Activated naive CD8-positive, alpha-beta T cell treated with anti-CD3 and anti-CD28 coated beads, Interleukin-2, amount 10 ng/mL, durations not matched to agents 7 days and 5 days (primary cell): Measurements from ENCODE around the gene TAAR1. TPM values are rescaled to one million over a fixed set of nuclear protein-coding genes. Genes with fewer than 3 reads are reported as not detected.
"Not testable (repeated sequence)": the region's sequence is repeated elsewhere in the genome, so short reads cannot be mapped to it uniquely, and the experiment has no call there.

ENCODE experiments used
- ATAC-seq: fragments of 150-1000 bp; cut with Tn5 transposase; one replicate; pipeline ENCODE4 v1.10.0; 2021; ENCODE audit warnings: low read depth, moderate library complexity
- POLR2A ChIA-PET: fragments of 350-600 bp; sonication (Branson Sonifier 250); formaldehyde crosslinking; loops from one replicate; lab custom pipeline; 2021; ENCODE audit warnings: antibody characterized with exemption; lab: Charles Lee
- DNase-seq: peaks from one replicate; pipeline ENCODE4 v3.0.0; 2021
- H3K27ac Mint-ChIP-seq: one replicate; pipeline ENCODE4 v1.8.0; 2022; ENCODE audit warnings: mild to moderate bottlenecking, mixed read lengths
- H3K27me3 Mint-ChIP-seq: one replicate; pipeline ENCODE4 v1.8.0; 2022; ENCODE audit warnings: mild to moderate bottlenecking, moderate library complexity, mixed read lengths
- H3K36me3 Mint-ChIP-seq: one replicate; pipeline ENCODE4 v1.8.0; 2021; ENCODE audit warnings: mild to moderate bottlenecking, mixed read lengths
- H3K4me1 Mint-ChIP-seq: one replicate; pipeline ENCODE4 v1.8.0; 2021; ENCODE audit warnings: mixed read lengths
- H3K4me3 Mint-ChIP-seq: one replicate; pipeline ENCODE4 v1.8.0; 2022; ENCODE audit warnings: mild to moderate bottlenecking, moderate library complexity, mixed read lengths
- H3K9me3 Mint-ChIP-seq: one replicate; pipeline ENCODE4 v1.8.0; 2021; ENCODE audit warnings: mixed read lengths
- total RNA-seq, 2 experiments: library from RNA; stranded (reverse); gene quantifications; one replicate each; pipeline ENCODE4 v1.2.3, GENCODE V29; 2021

The TAAR1 gene
- total RNA-seq, 2 experiments from 2014 or later = not detected

DNA sequence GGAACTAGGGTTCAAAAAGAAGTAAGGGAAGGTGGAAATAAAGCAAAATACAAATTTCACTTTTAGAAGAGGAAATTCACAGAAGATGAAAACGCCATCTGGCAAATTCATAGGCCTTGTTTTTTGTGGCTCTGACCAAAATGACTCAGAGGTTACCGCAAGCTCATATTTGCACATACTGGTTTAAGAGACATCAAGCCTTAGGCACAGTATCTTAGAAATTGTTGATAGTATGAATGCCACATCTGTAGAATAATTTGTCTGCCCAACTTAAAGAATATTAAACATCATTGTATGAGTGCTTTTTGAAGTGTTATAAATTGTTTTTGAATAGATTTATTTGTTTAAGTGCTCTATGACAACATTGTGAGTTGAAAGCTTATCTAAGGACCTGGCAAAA is 10.6 kb downstream of the TAAR1 start:
- H3K27ac Mint-ChIP-seq = no peak overlapping the region
- no peak for DNase-seq
- H3K36me3 Mint-ChIP-seq = no peaks in the 10 kb centered on the region
- peaks cover 6% of the 10 kb centered on the region for H3K4me1 Mint-ChIP-seq
- H3K4me3 Mint-ChIP-seq = peak overlapping the region; percentile 18
- ATAC-seq = peak; percentile 63
- POLR2A ChIA-PET = no interaction called here
- H3K9me3 Mint-ChIP-seq = no peaks in the 10 kb centered on the region
- H3K27me3 Mint-ChIP-seq = peaks cover 14% of the 10 kb centered on the region

GRCh38 chr6:132643547-132643946 is 15.4 kb downstream of the TAAR1 start:
- Mint-ChIP-seq H3K36me3 (no peaks in the 10 kb centered on the region), H3K9me3 (no peaks in the 10 kb centered on the region), H3K4me3 (no peak overlapping the region), H3K4me1 (peaks cover 11% of the 10 kb centered on the region), H3K27ac (no peak overlapping the region), H3K27me3 (peaks cover 30% of the 10 kb centered on the region)
- ATAC-seq (no peak), DNase-seq (no peak)
- POLR2A ChIA-PET = no interaction called here

- ATAC-seq, POLR2A ChIA-PET, H3K4me1 Mint-ChIP-seq, H3K36me3 Mint-ChIP-seq, H3K4me3 Mint-ChIP-seq, DNase-seq, H3K27ac Mint-ChIP-seq, H3K9me3 Mint-ChIP-seq: not testable (repeated sequence)
- H3K27me3 Mint-ChIP-seq = peaks cover 24% of the 10 kb centered on the region
Observed at GRCh38 chr6:132637135-132637534, 21.8 kb downstream of the TAAR1 start.

DNA sequence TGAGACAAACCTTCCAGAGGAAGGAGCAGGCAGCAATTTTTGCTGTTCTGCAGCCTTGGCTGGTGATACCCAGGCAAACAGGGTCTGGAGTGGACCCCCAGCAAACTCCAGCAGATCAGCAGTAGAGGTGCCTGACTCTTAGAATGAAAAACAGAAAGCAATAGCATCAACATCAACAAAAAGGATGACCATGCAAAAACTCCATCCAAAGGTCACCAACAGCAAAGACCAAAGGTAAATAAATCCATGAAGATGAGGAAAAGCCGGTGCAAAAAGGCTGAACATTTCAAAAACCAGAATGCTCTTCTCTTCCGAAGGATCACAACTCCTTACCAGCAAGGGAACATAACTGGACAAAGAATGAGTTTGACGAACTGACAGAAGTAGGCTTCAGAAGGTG is 23.1 kb downstream of the TAAR1 start:
- POLR2A ChIA-PET, H3K36me3 Mint-ChIP-seq, H3K9me3 Mint-ChIP-seq, H3K4me3 Mint-ChIP-seq, H3K27ac Mint-ChIP-seq, ATAC-seq, DNase-seq, H3K4me1 Mint-ChIP-seq: not testable (repeated sequence)
- H3K27me3 Mint-ChIP-seq = peaks cover 25% of the 10 kb centered on the region

- DNase-seq, POLR2A ChIA-PET: not testable (repeated sequence)
Observed at GRCh38 chr6:132635288-132635687, 23.7 kb downstream of the TAAR1 start.

DNA sequence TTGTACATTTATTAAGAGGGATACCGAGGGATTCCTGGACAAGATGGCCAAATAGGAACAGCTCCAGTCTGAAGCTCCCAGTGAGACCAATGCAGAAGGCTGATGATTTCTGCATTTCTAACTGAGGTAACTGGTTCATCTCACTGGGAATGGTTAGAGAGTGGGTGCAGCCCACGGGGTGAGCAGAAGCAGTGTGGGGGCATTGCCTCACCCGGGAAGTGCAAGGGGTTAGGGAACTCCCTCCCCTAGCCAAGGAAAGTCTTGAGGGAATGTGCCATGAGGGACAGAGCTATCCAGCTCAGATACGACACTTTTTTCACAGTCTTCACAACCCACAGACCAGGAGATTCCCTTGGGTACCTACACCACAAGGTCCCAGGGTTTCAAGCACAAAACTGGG is 24.2 kb downstream of the TAAR1 start:
- Mint-ChIP-seq H3K27ac (no peak overlapping the region), H3K9me3 (no peaks in the 10 kb centered on the region), H3K36me3 (no peaks in the 10 kb centered on the region), H3K4me3 (no peak overlapping the region), H3K4me1 (peaks cover 5% of the 10 kb centered on the region), H3K27me3 (peaks cover 26% of the 10 kb centered on the region)
- DNase-seq (no peak), ATAC-seq (no peak)
- POLR2A ChIA-PET = no interaction called here

More at GRCh38 chr6:132635288-132635687, 23.7 kb downstream of the TAAR1 start:
- ATAC-seq, H3K4me3 Mint-ChIP-seq, H3K4me1 Mint-ChIP-seq, H3K27ac Mint-ChIP-seq, H3K36me3 Mint-ChIP-seq, H3K9me3 Mint-ChIP-seq: not testable (repeated sequence)
- H3K27me3 Mint-ChIP-seq = peaks cover 29% of the 10 kb centered on the region

DNA sequence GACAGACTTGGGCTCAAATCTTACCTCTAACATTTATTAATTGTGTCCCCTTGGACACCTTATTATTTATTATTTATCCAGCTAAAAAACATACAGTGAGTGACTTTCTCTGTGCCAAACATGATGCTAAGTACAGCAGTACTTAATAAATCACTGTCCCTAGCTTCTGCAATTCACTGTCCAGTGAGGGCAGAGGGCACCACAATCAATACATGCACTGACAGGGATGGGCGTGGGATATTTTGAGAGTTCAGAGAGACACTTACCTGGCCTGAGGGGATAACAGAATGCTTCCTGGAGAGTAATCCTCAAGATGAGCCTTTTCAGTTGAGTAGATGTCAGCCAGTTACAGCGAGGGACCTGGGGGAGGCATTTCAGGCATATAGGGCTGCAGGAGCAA is 25.6 kb downstream of the TAAR1 start:
- H3K4me1 Mint-ChIP-seq = no peaks in the 10 kb centered on the region
- H3K4me3 Mint-ChIP-seq = no peak overlapping the region
- no peaks in the 10 kb centered on the region for H3K9me3 Mint-ChIP-seq
- DNase-seq = no peak
- ATAC-seq = no peak
- peaks cover 26% of the 10 kb centered on the region for H3K27me3 Mint-ChIP-seq
- H3K36me3 Mint-ChIP-seq = no peaks in the 10 kb centered on the region
- POLR2A ChIA-PET = no interaction called here
- no peak overlapping the region for H3K27ac Mint-ChIP-seq

DNA sequence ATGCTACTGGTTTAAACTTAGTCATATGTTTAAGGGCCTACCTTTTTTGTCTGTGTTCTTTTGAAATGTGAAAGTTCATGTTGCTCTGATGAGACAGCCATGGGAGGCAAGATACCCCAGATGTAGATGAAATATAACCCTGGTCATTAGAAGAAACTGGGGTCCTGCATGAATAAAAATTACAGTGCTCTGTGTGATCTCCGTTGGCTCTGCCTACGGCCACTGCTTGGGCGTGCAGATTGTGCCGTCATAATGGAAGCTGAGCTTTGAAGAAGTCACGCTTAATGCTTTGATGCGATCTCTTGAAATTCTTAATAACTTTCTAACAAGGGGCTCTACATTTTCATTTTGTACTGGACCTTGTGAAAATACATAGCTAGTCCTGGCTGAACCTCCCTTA is 34.8 kb downstream of the TAAR1 start, which contains the start of gene TAAR2:
Gene TAAR2 (minus strand): TSS at position 101 of the 400 bp plus-strand sequence. CDS start 0 bp downstream, at position 101.
- Mint-ChIP-seq H3K27me3 (peaks cover 6% of the 10 kb centered on the region), H3K4me1 (no peaks in the 10 kb centered on the region), H3K36me3 (no peaks in the 10 kb centered on the region), H3K4me3 (no peak within 1 kb of the TSS), H3K9me3 (no peaks in the 10 kb centered on the region), H3K27ac (no peak within 1 kb of the TSS)
- POLR2A ChIA-PET = no interaction called here
- DNase-seq = no peak
- no peak for ATAC-seq

DNA sequence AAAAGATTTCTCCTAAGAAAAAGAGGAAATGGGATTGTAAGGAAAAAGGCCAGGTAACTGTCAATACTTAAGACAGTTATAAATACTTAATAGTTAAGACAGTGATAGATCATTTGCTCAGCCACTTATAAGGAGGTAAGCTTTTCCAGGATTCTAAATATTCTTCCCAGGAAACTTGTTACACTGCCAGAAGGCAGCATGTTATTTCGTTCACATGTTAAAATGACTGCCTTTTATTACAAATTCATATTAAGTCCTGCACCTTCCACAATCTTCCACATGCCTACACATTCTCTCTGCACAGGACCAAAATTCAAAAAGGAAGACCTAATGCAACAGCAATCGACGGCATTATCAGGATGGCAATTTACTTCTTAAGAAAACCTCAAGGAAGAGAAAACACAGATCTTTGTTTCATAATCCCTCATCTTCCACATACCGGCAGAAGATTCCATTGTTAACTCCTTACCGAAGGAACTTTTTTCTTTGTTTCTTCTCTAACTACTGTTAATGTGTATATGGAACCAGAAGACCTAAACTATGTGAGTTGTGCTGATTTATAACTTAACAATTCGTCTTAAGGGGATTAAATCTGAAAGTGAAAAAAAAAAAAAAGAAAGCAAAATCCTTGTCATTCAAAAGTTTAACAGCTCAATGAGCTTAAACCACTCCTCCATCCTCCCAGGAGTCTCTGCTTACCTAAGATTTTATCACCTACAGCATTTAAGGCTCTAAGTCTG is 35.7 kb downstream of the TAAR1 start:
- no peak for ATAC-seq
- peaks cover 6% of the 10 kb centered on the region for H3K27me3 Mint-ChIP-seq
- no peaks in the 10 kb centered on the region for H3K9me3 Mint-ChIP-seq
- H3K27ac Mint-ChIP-seq = no peak overlapping the region
- no peaks in the 10 kb centered on the region for H3K36me3 Mint-ChIP-seq
- H3K4me1 Mint-ChIP-seq = no peaks in the 10 kb centered on the region
- no peak for DNase-seq
- no peak overlapping the region for H3K4me3 Mint-ChIP-seq
- POLR2A ChIA-PET = no interaction called here

GRCh38 chr6:132616677-132617076 is 42.3 kb downstream of the TAAR1 start:
- Mint-ChIP-seq H3K27ac (no peak overlapping the region), H3K36me3 (no peaks in the 10 kb centered on the region), H3K9me3 (no peaks in the 10 kb centered on the region), H3K4me3 (no peak overlapping the region), H3K27me3 (peaks cover 27% of the 10 kb centered on the region), H3K4me1 (peaks cover 3% of the 10 kb centered on the region)
- ATAC-seq (no peak), DNase-seq (no peak)
- POLR2A ChIA-PET = no interaction called here

DNA sequence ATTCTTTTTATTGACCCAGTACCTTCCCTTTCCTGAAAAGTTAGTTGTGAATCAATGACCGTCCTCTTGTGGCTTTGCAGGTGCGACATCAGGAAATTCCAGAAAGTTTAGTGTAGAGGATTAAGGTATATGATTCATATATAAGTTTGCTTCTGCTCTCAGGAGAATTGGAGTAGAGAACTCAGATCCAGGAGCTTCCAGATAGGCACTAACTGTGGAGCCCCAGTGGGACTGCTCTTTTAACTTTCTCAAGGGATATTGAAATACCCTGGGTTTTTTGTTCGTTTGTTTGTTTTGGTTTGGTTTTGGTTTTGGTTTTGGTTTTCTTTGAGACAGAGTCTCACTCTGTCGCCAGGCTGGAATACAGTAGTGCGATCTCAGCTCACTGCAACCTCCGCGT is 44.4 kb downstream of the TAAR1 start:
- peaks cover 25% of the 10 kb centered on the region for H3K27me3 Mint-ChIP-seq
- POLR2A ChIA-PET = no interaction called here
- H3K4me3 Mint-ChIP-seq = peak overlapping the region; percentile 52
- DNase-seq = no peak
- H3K36me3 Mint-ChIP-seq = no peaks in the 10 kb centered on the region
- ATAC-seq = no peak
- no peaks in the 10 kb centered on the region for H3K9me3 Mint-ChIP-seq
- no peak overlapping the region for H3K27ac Mint-ChIP-seq
- peaks cover 3% of the 10 kb centered on the region for H3K4me1 Mint-ChIP-seq

DNA sequence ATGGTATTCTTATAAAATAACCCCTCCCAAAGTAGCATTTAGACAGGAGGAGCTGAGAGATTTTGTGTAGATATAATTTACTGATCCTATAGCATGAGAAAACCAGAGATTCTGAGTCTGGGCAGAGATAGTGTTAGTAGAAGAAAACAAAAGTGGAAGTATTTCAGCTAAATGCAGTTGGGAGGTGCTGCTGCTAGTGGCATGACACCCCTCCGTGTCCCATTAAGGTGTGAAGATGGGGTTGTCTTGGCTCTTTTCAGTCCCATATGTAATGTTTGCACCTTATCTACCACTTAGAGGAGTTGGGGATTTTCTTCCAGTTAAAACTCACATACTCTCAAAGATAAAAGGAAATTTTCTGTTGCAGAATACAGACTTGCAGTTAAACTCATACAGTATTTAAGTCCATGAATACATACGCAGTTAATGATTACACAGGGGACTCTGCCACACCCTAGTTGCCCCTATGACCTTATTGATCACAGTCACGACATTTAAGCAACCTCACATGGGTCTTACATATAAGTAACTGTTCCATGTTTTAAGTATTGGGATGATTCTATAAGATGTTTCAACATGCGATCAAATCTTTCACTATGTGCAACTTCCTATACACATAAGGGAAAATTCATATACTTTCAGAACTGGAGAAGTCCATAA is 46.4 kb downstream of the TAAR1 start:
- Mint-ChIP-seq H3K27ac (no peak overlapping the region), H3K4me3 (no peak overlapping the region), H3K27me3 (peaks cover 25% of the 10 kb centered on the region), H3K36me3 (no peaks in the 10 kb centered on the region), H3K9me3 (no peaks in the 10 kb centered on the region), H3K4me1 (peaks cover 3% of the 10 kb centered on the region)
- no peak for DNase-seq
- POLR2A ChIA-PET = no interaction called here
- no peak for ATAC-seq

DNA sequence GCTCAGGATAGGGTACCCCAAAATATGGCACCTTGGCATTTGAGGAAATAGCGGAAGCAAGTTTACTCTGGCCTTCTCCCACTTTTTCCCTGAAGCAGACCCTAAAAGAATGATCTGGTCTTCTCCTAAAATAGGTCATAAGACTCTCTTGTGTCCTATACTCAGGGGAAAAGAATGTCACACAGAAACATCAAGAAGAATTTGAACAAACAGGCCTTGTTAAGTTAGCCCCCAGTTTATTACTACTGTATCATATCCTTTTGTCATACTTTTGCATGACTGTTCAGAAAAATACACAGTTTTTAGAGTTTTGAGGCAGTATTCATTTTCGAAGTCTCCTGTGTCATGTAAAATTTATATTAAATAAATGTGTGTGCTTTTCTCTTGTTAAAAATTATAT is 47.4 kb downstream of the TAAR1 start:
- H3K36me3 Mint-ChIP-seq = no peaks in the 10 kb centered on the region
- no peak overlapping the region for H3K4me3 Mint-ChIP-seq
- POLR2A ChIA-PET = no interaction called here

More for the DNA sequence above, 47.4 kb downstream of the TAAR1 start:
- no peak for DNase-seq
- Mint-ChIP-seq H3K9me3 (no peaks in the 10 kb centered on the region), H3K27ac (no peak overlapping the region), H3K27me3 (peaks cover 21% of the 10 kb centered on the region), H3K4me1 (peaks cover 3% of the 10 kb centered on the region)
- ATAC-seq = no peak
